ENCODE data around the gene GPR137. TPM values are rescaled to one million over a fixed set of nuclear protein-coding genes. Genes with fewer than 3 reads are reported as not detected.

Gene GPR137
- total and polyA plus RNA-seq, 12 donors = 15.6 to 69.8 (median 41.2) TPM

- TF ChIP-seq POLR2A (IDR thresholded peaks at IDR 0.05) = no peak
- TF ChIP-seq, protein P1, sequence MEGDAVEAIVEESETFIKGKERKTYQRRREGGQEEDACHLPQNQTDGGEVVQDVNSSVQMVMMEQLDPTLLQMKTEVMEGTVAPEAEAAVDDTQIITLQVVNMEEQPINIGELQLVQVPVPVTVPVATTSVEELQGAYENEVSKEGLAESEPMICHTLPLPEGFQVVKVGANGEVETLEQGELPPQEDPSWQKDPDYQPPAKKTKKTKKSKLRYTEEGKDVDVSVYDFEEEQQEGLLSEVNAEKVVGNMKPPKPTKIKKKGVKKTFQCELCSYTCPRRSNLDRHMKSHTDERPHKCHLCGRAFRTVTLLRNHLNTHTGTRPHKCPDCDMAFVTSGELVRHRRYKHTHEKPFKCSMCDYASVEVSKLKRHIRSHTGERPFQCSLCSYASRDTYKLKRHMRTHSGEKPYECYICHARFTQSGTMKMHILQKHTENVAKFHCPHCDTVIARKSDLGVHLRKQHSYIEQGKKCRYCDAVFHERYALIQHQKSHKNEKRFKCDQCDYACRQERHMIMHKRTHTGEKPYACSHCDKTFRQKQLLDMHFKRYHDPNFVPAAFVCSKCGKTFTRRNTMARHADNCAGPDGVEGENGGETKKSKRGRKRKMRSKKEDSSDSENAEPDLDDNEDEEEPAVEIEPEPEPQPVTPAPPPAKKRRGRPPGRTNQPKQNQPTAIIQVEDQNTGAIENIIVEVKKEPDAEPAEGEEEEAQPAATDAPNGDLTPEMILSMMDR (IDR thresholded peaks at IDR 0.05) = no peak
- peaks cover 33% of the 10 kb centered on the region for H3K27me3 ChIP-seq
- intact Hi-C loops (cut with DNase I) = loop anchor here in 1 of 2 donors (10.0 kb wide), 1 partner anchor 287 kb away; no protein-coding TSS in a partner anchor
- no peak for DNase-seq
- H3K27ac ChIP-seq = no peak overlapping the region
- H3K4me3 ChIP-seq = peak overlapping the region in 1 of 4 donors; percentile 35
- no peaks in the 10 kb centered on the region for H3K9me3 ChIP-seq (replicated peaks in 1 of 3)
- 0 to 1% (median 0%) methylated on average over 4 to 96 of the region's 96 CpGs; no CpG with 5 or more reads in 1 of the 4 donors for WGBS, 4 donors
- H3K36me3 ChIP-seq (replicated peaks in 1 of 2) = no peaks in the 10 kb centered on the region
- peaks cover 0 to 10% of the 10 kb centered on the region in 2 donors for H3K4me1 ChIP-seq (replicated peaks in 1 of 2)
Measured at GRCh38 chr11:64291752-64292459, 6.3 kb downstream of the GPR137 start.

DNA sequence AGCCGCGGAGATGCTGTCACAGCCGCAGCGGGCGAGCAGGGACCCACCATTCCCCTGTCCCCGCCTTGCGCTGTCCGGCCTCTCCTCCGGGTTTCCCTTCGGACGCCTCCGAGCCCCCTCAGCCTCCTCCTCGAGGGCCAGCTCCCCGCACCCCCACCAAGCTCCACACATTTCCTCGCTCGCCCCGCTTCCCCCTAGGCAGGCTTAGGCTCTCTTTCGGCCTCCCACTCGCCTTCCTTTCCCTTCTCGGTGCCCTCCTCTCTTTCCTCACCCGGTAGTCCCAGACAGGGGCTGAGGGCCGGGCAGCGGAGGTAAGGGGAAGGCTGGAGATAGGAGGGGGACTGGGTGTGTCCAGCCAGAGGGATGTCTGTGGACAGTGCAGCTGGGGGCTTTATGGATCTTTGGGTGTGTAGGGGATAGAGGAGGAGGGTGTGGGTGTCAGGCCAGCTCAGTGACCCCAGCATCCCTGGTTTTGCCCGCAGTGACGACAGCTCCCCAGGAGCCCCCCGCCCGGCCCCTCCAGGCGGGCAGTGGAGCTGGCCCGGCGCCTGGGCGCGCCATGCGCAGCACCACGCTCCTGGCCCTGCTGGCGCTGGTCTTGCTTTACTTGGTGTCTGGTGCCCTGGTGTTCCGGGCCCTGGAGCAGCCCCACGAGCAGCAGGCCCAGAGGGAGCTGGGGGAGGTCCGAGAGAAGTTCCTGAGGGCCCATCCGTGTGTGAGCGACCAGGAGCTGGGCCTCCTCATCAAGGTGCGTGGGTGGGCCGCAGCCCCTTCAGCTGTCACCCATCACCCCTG, 7.0 kb downstream of the GPR137 start:
- intact Hi-C loops (cut with DNase I) = loop anchor here in 1 of 2 donors (10.0 kb wide), 1 partner anchor 288 kb away; no protein-coding TSS in a partner anchor
- Histone ChIP-seq H3K36me3 (replicated peaks in 1 of 2) (no peaks in the 10 kb centered on the region), H3K27me3 (peaks cover 41% of the 10 kb centered on the region), H3K4me1 (replicated peaks in 1 of 2) (peaks cover 0 to 10% of the 10 kb centered on the region in 2 donors), H3K27ac (no peak overlapping the region), H3K4me3 (no peak overlapping the region), H3K9me3 (replicated peaks in 1 of 3) (no peaks in the 10 kb centered on the region)
- no peak for DNase-seq
- 41 to 53% (median 49%) methylated on average over 12 to 42 of the region's 42 CpGs for WGBS, 4 donors
- TF ChIP-seq, protein P1 (IDR thresholded peaks at IDR 0.05) = no peak
- no peak for TF ChIP-seq POLR2A (IDR thresholded peaks at IDR 0.05)

GRCh38 chr11:64294774-64295173, 9.1 kb downstream of the GPR137 start:
- Histone ChIP-seq H3K9me3 (replicated peaks in 1 of 3) (no peaks in the 10 kb centered on the region), H3K4me3 (no peak overlapping the region), H3K4me1 (replicated peaks in 1 of 2) (peaks cover 8 to 20% of the 10 kb centered on the region in 2 donors), H3K27me3 (peaks cover 61% of the 10 kb centered on the region), H3K36me3 (replicated peaks in 1 of 2) (no peaks in the 10 kb centered on the region), H3K27ac (no peak overlapping the region)
- intact Hi-C loops (cut with DNase I) = loop anchor here in 1 of 2 donors (5.0 to 10.0 kb wide), 2 partner anchors 87 to 290 kb away; partner anchors contain the start of gene FERMT3
- 37 to 54% (median 40%) methylated on average over 3 of the region's 3 CpGs for WGBS, 4 donors
- TF ChIP-seq, protein P1 (IDR thresholded peaks at IDR 0.05) = no peak
- no peak for TF ChIP-seq POLR2A (IDR thresholded peaks at IDR 0.05)
- no peak for DNase-seq

DNA sequence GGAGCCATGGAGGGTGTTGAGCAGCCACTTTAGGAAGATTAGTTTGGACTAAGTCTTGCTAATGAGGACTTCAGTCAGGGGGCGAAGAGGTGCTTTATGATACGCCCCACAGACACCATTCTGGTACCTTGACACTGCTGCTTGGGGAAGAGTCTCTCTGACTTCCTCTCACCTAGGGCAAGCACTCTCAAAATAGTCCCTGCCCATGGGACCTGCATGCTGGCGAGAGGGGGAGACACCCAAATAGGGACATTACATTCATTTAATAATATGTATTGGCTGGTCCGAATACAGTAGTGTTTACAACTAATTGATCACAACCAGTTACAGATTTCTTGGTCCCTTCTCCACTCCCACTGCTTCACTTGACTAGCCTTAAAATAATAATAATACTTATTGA, 10.1 kb downstream of the GPR137 start:
- 80 to 94% (median 87%) methylated on average over 4 of the region's 4 CpGs for WGBS, 4 donors
- no peaks in the 10 kb centered on the region for H3K9me3 ChIP-seq (replicated peaks in 1 of 3)
- TF ChIP-seq, protein P1 (IDR thresholded peaks at IDR 0.05) = no peak
- no peak for TF ChIP-seq POLR2A (IDR thresholded peaks at IDR 0.05)
- H3K27me3 ChIP-seq = peaks cover 63% of the 10 kb centered on the region
- H3K4me1 ChIP-seq (replicated peaks in 1 of 2) = peaks cover 18 to 30% of the 10 kb centered on the region in 2 donors
- intact Hi-C loops (cut with DNase I) = loop anchor here in 1 of 2 donors (5.0 to 10.0 kb wide), 2 partner anchors 88 to 291 kb away; partner anchors contain the start of gene FERMT3
- DNase-seq = no peak
- H3K36me3 ChIP-seq (replicated peaks in 1 of 2) = no peaks in the 10 kb centered on the region
- no peak overlapping the region for H3K27ac ChIP-seq
- no peak overlapping the region for H3K4me3 ChIP-seq

Measured in adrenal gland (tissue), 12 donors.